ENCODE measurements around the gene PLEKHG2.

DNA sequence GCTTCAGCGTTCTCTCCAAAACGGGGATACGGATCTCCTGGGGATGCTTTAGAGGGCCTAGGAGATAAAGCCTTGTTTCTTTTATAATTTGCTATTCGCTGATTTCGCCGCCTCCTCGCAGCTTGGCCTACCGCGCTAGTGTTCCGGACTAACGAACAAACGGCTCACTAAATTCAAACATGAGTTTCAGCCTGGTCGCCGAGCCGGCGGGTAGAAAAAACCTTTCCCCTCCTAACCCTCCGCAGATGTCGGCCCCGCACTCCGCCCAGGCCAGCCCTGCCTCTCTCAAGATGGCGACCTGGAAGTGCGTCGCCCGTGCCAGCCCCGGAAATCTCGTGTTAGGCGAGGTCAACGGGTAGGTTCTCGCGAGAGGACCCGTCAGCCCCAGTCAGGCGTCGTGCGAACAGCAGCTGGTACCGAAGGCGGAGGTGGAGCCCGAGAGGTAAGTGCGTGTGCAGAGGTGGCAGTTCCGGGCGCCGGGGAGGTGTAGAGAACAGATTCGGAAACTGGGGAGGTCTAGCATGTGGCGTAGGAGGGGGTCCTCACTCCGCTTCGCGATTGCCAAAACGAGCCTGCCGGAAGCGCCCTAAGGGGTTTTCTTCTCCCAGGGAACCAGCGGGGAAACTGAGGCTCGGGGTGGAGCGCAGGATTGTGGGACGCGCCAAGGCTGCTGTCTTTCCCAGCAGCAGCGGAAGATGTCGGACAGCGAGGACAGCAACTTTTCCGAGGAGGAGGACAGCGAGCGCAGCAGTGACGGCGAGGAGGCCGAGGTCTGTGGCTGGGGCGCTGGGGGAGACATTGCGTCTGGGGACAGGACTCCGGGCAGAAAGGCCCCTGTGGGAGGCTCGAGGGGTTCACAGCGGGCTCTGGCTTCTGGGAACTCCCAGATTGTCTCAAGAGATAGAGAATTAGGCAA, 33.0 kb downstream of the PLEKHG2 start, which contains the start of gene SUPT5H:
- TF ChIP-seq, protein P1, sequence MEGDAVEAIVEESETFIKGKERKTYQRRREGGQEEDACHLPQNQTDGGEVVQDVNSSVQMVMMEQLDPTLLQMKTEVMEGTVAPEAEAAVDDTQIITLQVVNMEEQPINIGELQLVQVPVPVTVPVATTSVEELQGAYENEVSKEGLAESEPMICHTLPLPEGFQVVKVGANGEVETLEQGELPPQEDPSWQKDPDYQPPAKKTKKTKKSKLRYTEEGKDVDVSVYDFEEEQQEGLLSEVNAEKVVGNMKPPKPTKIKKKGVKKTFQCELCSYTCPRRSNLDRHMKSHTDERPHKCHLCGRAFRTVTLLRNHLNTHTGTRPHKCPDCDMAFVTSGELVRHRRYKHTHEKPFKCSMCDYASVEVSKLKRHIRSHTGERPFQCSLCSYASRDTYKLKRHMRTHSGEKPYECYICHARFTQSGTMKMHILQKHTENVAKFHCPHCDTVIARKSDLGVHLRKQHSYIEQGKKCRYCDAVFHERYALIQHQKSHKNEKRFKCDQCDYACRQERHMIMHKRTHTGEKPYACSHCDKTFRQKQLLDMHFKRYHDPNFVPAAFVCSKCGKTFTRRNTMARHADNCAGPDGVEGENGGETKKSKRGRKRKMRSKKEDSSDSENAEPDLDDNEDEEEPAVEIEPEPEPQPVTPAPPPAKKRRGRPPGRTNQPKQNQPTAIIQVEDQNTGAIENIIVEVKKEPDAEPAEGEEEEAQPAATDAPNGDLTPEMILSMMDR (IDR thresholded peaks at IDR 0.05), result peak in 1 of 3 donors; percentile 7
- TF ChIP-seq POLR2A (IDR thresholded peaks at IDR 0.05), result peak; percentile 97
